PC-3 (cell line): ENCODE data around the gene TBX15. TPM values are rescaled to one million over a fixed set of nuclear protein-coding genes. Genes with fewer than 3 reads are reported as not detected.
A peak's percentile ranks its signal among the peaks of the same experiment; 100 is the strongest.

Experiments
- ATAC-seq: fragments of 200-7000 bp; cut with Tn5 transposase; 2 replicates; pipeline ENCODE4 v1.9.1; 2020; ENCODE audit warnings: mild to moderate bottlenecking, moderate library complexity
- BruUV-seq: library from RNA; stranded (reverse); fragments of 400-500 nt; replicated peaks from 2 replicates; lab custom pipeline; 2021; lab: Mats Ljungman, UMichigan
- CTCF ChIA-PET: fragments of 300-600 bp; sonication (Branson Sonifier 250); formaldehyde crosslinking; loops from one replicate; lab custom pipeline; 2022; ENCODE audit warnings: antibody characterized with exemption; lab: Charles Lee
- POLR2A ChIA-PET: fragments of 300-600 bp; sonication (Branson Sonifier 250); formaldehyde crosslinking; loops from one replicate; lab custom pipeline; 2022; ENCODE audit warnings: antibody characterized with exemption; ENCODE audit not compliant: unreplicated experiment; lab: Charles Lee
- DNase-seq: peaks from one replicate; pipeline ENCODE4 v3.0.0-alpha.2; 2015
- H2AFZ ChIP-seq: fragments of 300-600 bp; sonication (generic); 2 replicates; pipeline ENCODE4 v1.6.0; 2016; ENCODE audit warnings: antibody characterized with exemption, low read length
- H3F3A ChIP-seq: fragments of 300-600 bp; sonication (generic); one replicate; pipeline ENCODE4 v1.6.0; 2017; ENCODE audit warnings: antibody characterized with exemption, low read length, control low read depth, mild to moderate bottlenecking; ENCODE audit not compliant: unreplicated experiment
- H3K27ac ChIP-seq: fragments of 300-600 bp; sonication (generic); 2 replicates; pipeline ENCODE4 v1.5.1; 2016; ENCODE audit warnings: mild to moderate bottlenecking, low read length
- H3K27me3 ChIP-seq: fragments of 300-600 bp; sonication (generic); 2 replicates; pipeline ENCODE4 v1.6.1; 2016; ENCODE audit warnings: low read length, mixed read lengths
- H3K36me3 ChIP-seq: fragments of 300-600 bp; sonication (generic); 2 replicates; pipeline ENCODE4 v1.6.1; 2016; ENCODE audit warnings: low read depth, mixed run types, low read length, mixed read lengths
- H3K4me1 ChIP-seq: fragments of 300-600 bp; sonication (generic); 2 replicates; pipeline ENCODE4 v1.5.1; 2016; ENCODE audit warnings: low read length; ENCODE audit not compliant: insufficient read depth
- H3K4me2 ChIP-seq: fragments of 300-600 bp; sonication (generic); 2 replicates; pipeline ENCODE4 v1.6.0; 2016; ENCODE audit warnings: low read length
- H3K4me3 ChIP-seq: fragments of 300-600 bp; sonication (generic); 2 replicates; pipeline ENCODE4 v1.5.1; 2016; ENCODE audit warnings: mild to moderate bottlenecking, low read length, mixed read lengths
- H3K79me2 ChIP-seq: fragments of 300-600 bp; sonication (generic); 2 replicates; pipeline ENCODE4 v1.6.1; 2017; ENCODE audit warnings: low read length, mixed read lengths
- H3K9ac ChIP-seq: fragments of 300-600 bp; sonication (generic); 2 replicates; pipeline ENCODE4 v1.6.0; 2016; ENCODE audit warnings: mild to moderate bottlenecking, low read length
- H3K9me2 ChIP-seq: fragments of 300-600 bp; sonication (generic); replicated peaks from 2 replicates; pipeline ENCODE4 v1.6.1; 2016; ENCODE audit warnings: mixed run types, low read length, mixed read lengths
- H3K9me3 ChIP-seq: fragments of 300-600 bp; sonication (generic); 2 replicates; pipeline ENCODE4 v1.6.1; 2016; ENCODE audit warnings: low read length, mixed read lengths
- H4K20me1 ChIP-seq: fragments of 300-600 bp; sonication (generic); 2 replicates; pipeline ENCODE4 v1.6.1; 2016; ENCODE audit warnings: low read length, mixed read lengths
- EZH2 ChIP-seq: fragments of 300-600 bp; sonication (generic); IDR thresholded peaks from one replicate; pipeline ENCODE4 v1.6.1; 2017; ENCODE audit warnings: antibody characterized with exemption, mild to moderate bottlenecking, low read length; ENCODE audit not compliant: unreplicated experiment
- EZH2phosphoT487 ChIP-seq: fragments of 300-600 bp; sonication (generic); IDR thresholded peaks from 2 replicates; pipeline ENCODE4 v1.6.1; 2018; ENCODE audit warnings: mild to moderate bottlenecking, antibody characterized with exemption, low read length, borderline replicate concordance
- intact Hi-C: fragments of 100-400 bp; cut with micrococcal nuclease; formaldehyde crosslinking; loops from 2 replicates; pipeline ENCODE4 v1.9.0; 2023
- total RNA-seq: library from RNA; depleted of rRNA; stranded (reverse); fragments of >200 nt; gene quantifications from 2 replicates; pipeline ENCODE4 v1.2.3, GENCODE V29; 2014
- TF ChIP-seq, protein P1 (sequence below): fragments of 300-600 bp; sonication (generic); conservative IDR thresholded peaks from 2 replicates; pipeline ENCODE4 v1.5.1; 2017; ENCODE audit warnings: antibody characterized with exemption, low read depth, mild to moderate bottlenecking, low read length

TBX15 gene
- total RNA-seq, 1 experiment from 2014 or later: 0.58 TPM

DNA sequence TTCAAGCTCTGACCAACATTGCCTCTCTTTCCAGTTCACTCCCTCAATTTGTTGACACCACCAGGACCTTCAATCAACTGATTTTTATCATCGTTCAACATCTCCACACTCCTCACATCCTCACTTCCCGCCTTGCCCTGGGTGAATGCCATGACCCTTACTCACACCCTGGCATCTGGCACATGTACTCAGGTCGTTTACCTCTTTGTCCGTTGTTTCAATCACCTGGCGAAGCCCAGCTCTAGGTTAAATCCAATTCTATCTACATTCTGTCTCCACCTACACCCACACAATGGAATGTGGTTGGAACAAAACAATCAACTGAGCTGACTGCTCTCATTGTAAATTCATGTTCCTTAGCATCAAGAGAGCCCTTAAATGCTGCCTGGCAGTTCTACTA is 24.2 kb upstream of the TBX15 start:
- H3K9ac ChIP-seq: no peak overlapping the region
- TF ChIP-seq, protein P1, sequence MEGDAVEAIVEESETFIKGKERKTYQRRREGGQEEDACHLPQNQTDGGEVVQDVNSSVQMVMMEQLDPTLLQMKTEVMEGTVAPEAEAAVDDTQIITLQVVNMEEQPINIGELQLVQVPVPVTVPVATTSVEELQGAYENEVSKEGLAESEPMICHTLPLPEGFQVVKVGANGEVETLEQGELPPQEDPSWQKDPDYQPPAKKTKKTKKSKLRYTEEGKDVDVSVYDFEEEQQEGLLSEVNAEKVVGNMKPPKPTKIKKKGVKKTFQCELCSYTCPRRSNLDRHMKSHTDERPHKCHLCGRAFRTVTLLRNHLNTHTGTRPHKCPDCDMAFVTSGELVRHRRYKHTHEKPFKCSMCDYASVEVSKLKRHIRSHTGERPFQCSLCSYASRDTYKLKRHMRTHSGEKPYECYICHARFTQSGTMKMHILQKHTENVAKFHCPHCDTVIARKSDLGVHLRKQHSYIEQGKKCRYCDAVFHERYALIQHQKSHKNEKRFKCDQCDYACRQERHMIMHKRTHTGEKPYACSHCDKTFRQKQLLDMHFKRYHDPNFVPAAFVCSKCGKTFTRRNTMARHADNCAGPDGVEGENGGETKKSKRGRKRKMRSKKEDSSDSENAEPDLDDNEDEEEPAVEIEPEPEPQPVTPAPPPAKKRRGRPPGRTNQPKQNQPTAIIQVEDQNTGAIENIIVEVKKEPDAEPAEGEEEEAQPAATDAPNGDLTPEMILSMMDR: no peak
- no peak for TF ChIP-seq EZH2phosphoT487
- no peak for TF ChIP-seq EZH2
- no peak overlapping the region for H2AFZ ChIP-seq
- H3K4me1 ChIP-seq: peaks cover 18% of the 10 kb centered on the region; the same call in 1 of the 2 replicates
- H4K20me1 ChIP-seq: no peaks in the 10 kb centered on the region
- CTCF ChIA-PET: interaction anchor here (0.5 kb wide), 1 partner anchor 262 kb away, joined by 3 read pairs; no protein-coding TSS in a partner anchor
- POLR2A ChIA-PET: no interaction called here
- ATAC-seq (no peak), DNase-seq (peak; percentile 24)
- H3K4me3 ChIP-seq: no peak overlapping the region
- no peaks in the 10 kb centered on the region for H3K79me2 ChIP-seq
- intact Hi-C loops: loop anchor here (10.0 kb wide), 2 partner anchors 132 to 352 kb away; partner anchors contain the start of genes HAO2 and WARS2
- H3K9me2 ChIP-seq: no peaks in the 10 kb centered on the region
- no peaks in the 10 kb centered on the region for H3K36me3 ChIP-seq
- H3K27me3 ChIP-seq: no peaks in the 10 kb centered on the region
- H3F3A ChIP-seq: no peaks in the 10 kb centered on the region
- H3K9me3 ChIP-seq: no peaks in the 10 kb centered on the region
- no peak overlapping the region for H3K27ac ChIP-seq
- H3K4me2 ChIP-seq: no peak overlapping the region
- BruUV-seq: no TSS peak

DNA sequence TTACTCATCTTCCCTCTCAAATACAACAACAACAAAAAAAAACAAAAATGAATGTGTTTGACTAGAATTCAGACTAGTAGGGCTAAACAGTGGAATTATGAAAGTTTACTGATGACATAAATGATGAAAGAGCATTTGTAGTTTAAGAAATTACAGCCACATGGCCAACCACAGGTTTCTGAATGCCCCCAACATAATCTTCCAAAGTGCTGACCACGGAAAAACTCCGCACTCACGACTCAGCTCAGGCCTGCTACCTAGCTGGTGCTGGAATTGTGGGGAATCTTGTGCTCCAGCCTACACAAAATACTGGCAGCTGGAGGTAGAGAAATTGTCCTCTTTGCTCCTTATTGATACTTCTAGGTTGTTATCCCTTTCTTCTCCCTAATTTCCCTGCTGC is 23.6 kb upstream of the TBX15 start:
- Histone ChIP-seq H3K4me1 (peaks cover 18% of the 10 kb centered on the region; the same call in 1 of the 2 replicates), H2AFZ (no peak overlapping the region), H3K36me3 (no peaks in the 10 kb centered on the region), H3K4me3 (no peak overlapping the region), H3K4me2 (no peak overlapping the region), H4K20me1 (no peaks in the 10 kb centered on the region), H3K9me3 (no peaks in the 10 kb centered on the region), H3K27ac (no peak overlapping the region), H3K9ac (no peak overlapping the region), H3F3A (no peaks in the 10 kb centered on the region), H3K9me2 (no peaks in the 10 kb centered on the region), H3K79me2 (no peaks in the 10 kb centered on the region), H3K27me3 (no peaks in the 10 kb centered on the region)
- TF ChIP-seq EZH2phosphoT487 (no peak), EZH2 (no peak)
- TF ChIP-seq, protein P1: no peak
- ATAC-seq (no peak), DNase-seq (no peak)
- POLR2A ChIA-PET: no interaction called here
- intact Hi-C loops: loop anchor here (10.0 kb wide), 2 partner anchors 133 to 353 kb away; partner anchors contain the start of genes HAO2 and WARS2
- CTCF ChIA-PET: interaction anchor here (0.5 kb wide), 1 partner anchor 263 kb away, joined by 3 read pairs; no protein-coding TSS in a partner anchor
- BruUV-seq: no TSS peak

- POLR2A ChIA-PET: no interaction called here
- DNase-seq (no peak), ATAC-seq (no peak)
- Histone ChIP-seq H3K4me1 (peaks cover 18% of the 10 kb centered on the region; the same call in 1 of the 2 replicates), H3K9ac (no peak overlapping the region), H2AFZ (no peak overlapping the region), H3F3A (no peaks in the 10 kb centered on the region), H3K79me2 (no peaks in the 10 kb centered on the region), H3K27ac (no peak overlapping the region), H3K4me2 (no peak overlapping the region), H3K27me3 (no peaks in the 10 kb centered on the region), H3K9me3 (no peaks in the 10 kb centered on the region), H3K4me3 (no peak overlapping the region), H3K36me3 (no peaks in the 10 kb centered on the region), H4K20me1 (no peaks in the 10 kb centered on the region), H3K9me2 (no peaks in the 10 kb centered on the region)
- intact Hi-C loops: loop anchor here (10.0 kb wide), 2 partner anchors 134 to 354 kb away; partner anchors contain the start of genes HAO2 and WARS2
- BruUV-seq: no TSS peak
- CTCF ChIA-PET: no interaction called here
- TF ChIP-seq, protein P1: no peak
- TF ChIP-seq EZH2 (no peak), EZH2phosphoT487 (no peak)
These were observed 23.0 kb upstream of the TBX15 start for GRCh38 chr1:119011116-119011515.
